Measurements from ENCODE around the gene STK38L.

DNA sequence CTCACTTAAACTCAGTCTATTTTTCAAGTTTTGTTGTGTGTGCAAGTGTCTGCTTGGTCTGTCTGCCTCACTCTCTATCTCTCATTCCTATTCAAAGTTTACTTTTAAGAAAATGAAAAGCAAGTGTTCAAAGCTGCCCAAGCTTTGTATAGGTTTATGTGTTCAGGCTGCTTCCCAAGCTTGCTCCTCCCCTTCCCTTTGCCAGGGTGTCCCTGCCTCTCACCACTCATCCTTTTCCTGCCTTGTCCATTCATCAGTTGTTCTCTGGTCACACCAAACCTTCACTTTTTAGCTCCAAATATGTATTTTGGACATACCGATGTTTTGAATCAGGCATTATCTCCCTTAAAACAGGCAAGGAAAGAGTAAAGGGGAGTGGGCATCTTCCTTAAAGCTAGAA lies 41.3 kb downstream of the STK38L start:
- TF ChIP-seq, protein P1, sequence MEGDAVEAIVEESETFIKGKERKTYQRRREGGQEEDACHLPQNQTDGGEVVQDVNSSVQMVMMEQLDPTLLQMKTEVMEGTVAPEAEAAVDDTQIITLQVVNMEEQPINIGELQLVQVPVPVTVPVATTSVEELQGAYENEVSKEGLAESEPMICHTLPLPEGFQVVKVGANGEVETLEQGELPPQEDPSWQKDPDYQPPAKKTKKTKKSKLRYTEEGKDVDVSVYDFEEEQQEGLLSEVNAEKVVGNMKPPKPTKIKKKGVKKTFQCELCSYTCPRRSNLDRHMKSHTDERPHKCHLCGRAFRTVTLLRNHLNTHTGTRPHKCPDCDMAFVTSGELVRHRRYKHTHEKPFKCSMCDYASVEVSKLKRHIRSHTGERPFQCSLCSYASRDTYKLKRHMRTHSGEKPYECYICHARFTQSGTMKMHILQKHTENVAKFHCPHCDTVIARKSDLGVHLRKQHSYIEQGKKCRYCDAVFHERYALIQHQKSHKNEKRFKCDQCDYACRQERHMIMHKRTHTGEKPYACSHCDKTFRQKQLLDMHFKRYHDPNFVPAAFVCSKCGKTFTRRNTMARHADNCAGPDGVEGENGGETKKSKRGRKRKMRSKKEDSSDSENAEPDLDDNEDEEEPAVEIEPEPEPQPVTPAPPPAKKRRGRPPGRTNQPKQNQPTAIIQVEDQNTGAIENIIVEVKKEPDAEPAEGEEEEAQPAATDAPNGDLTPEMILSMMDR (tag by site-specific recombination; IDR thresholded peaks at IDR 0.05) = no peak
- no peak for TF ChIP-seq HOXA7 (CRISPR knock-in tag; IDR thresholded peaks at IDR 0.05; ENCODE audit: borderline replicate concordance)
- no peak for TF ChIP-seq ZBTB8A (tag by site-specific recombination; IDR thresholded peaks at IDR 0.05)
- TF ChIP-seq, protein P2, sequence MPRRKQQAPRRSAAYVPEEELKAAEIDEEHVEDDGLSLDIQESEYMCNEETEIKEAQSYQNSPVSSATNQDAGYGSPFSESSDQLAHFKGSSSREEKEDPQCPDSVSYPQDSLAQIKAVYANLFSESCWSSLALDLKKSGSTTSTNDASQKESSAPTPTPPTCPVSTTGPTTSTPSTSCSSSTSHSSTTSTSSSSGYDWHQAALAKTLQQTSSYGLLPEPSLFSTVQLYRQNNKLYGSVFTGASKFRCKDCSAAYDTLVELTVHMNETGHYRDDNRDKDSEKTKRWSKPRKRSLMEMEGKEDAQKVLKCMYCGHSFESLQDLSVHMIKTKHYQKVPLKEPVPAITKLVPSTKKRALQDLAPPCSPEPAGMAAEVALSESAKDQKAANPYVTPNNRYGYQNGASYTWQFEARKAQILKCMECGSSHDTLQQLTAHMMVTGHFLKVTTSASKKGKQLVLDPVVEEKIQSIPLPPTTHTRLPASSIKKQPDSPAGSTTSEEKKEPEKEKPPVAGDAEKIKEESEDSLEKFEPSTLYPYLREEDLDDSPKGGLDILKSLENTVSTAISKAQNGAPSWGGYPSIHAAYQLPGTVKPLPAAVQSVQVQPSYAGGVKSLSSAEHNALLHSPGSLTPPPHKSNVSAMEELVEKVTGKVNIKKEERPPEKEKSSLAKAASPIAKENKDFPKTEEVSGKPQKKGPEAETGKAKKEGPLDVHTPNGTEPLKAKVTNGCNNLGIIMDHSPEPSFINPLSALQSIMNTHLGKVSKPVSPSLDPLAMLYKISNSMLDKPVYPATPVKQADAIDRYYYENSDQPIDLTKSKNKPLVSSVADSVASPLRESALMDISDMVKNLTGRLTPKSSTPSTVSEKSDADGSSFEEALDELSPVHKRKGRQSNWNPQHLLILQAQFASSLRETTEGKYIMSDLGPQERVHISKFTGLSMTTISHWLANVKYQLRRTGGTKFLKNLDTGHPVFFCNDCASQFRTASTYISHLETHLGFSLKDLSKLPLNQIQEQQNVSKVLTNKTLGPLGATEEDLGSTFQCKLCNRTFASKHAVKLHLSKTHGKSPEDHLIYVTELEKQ (tag by site-specific recombination; IDR thresholded peaks at IDR 0.05; ENCODE audit: borderline replicate concordance) = no peak
- no peak for TF ChIP-seq ZNF350 (tag by site-specific recombination; IDR thresholded peaks at IDR 0.05)
